GM19328 (cell line): ENCODE data around the gene SALL3.

Source experiments
- ATAC-seq: cut with Tn5 transposase; IDR thresholded peaks from one replicate; pipeline ENCODE4 v1.9.1; 2021; ENCODE audit warnings: mild to moderate bottlenecking, moderate library complexity; ENCODE audit not compliant: unreplicated experiment

Gene SALL3

GRCh38 chr18:79000997-79001396 lies 21.4 kb downstream of the SALL3 start:
- no peak for ATAC-seq

- ATAC-seq = no peak
Measured at GRCh38 chr18:79005653-79006052, 26.0 kb downstream of the SALL3 start.

GRCh38 chr18:79006106-79006795 lies 26.6 kb downstream of the SALL3 start:
- no peak for ATAC-seq

GRCh38 chr18:79007440-79007839 lies 27.8 kb downstream of the SALL3 start:
- no peak for ATAC-seq

- no peak for ATAC-seq
Measured at GRCh38 chr18:79008356-79008940, 28.8 kb downstream of the SALL3 start.

GRCh38 chr18:79010802-79011201 lies 31.2 kb downstream of the SALL3 start:
- no peak for ATAC-seq

GRCh38 chr18:79011300-79011870 lies 31.8 kb downstream of the SALL3 start:
- ATAC-seq = no peak

- no peak for ATAC-seq
Measured at GRCh38 chr18:79013869-79014268, 34.3 kb downstream of the SALL3 start.

GRCh38 chr18:79018911-79019310 lies 39.3 kb downstream of the SALL3 start:
- ATAC-seq = no peak

GRCh38 chr18:79019881-79020280 lies 40.3 kb downstream of the SALL3 start:
- ATAC-seq = no peak

GRCh38 chr18:79022603-79023002 lies 43.0 kb downstream of the SALL3 start:
- no peak for ATAC-seq

GRCh38 chr18:79026491-79026890 lies 46.9 kb downstream of the SALL3 start:
- ATAC-seq = no peak

GRCh38 chr18:79030680-79031079 lies 51.1 kb downstream of the SALL3 start:
- ATAC-seq = no peak

GRCh38 chr18:79042276-79042675 lies 62.7 kb downstream of the SALL3 start:
- ATAC-seq = no peak

- ATAC-seq = no peak
Measured at GRCh38 chr18:79043288-79043687, 63.7 kb downstream of the SALL3 start.

- ATAC-seq = no peak
Measured at GRCh38 chr18:79046522-79046921, 66.9 kb downstream of the SALL3 start.

- no peak for ATAC-seq
Measured at GRCh38 chr18:79047556-79048244, 68.1 kb downstream of the SALL3 start.

- no peak for ATAC-seq
Measured at GRCh38 chr18:79048245-79048632, 68.6 kb downstream of the SALL3 start.

GRCh38 chr18:79049506-79049905 lies 69.9 kb downstream of the SALL3 start:
- no peak for ATAC-seq
